HEK293 (cell line): Measurements from ENCODE around the gene GATA3.

ENCODE experiments used
- CTCF ChIA-PET: fragments of 350-600 bp; formaldehyde crosslinking; extraction: SDS; loops from one replicate; lab custom pipeline; 2021; ENCODE audit warnings: antibody characterized with exemption; lab: Yijun Ruan, JAX
- POLR2A ChIA-PET: fragments of 300-600 bp; formaldehyde crosslinking; extraction: SDS; loops from one replicate; lab custom pipeline; 2020; ENCODE audit warnings: antibody characterized with exemption, inconsistent platforms; lab: Yijun Ruan, JAX
- H3K27ac ChIP-seq: fragments of 200-500 bp; sonication (Bioruptor generic); 2 replicates; pipeline ENCODE4 v1.5.1; 2014; ENCODE audit warnings: low read depth, low read length, control low read depth, inconsistent platforms; ENCODE audit errors: extremely low read depth
- H3K36me3 ChIP-seq, 2 experiments: fragments of 200-500 bp in 1 of 2; sonication (Bioruptor generic) in 1 of 2; 1 replicate in 1 of 2; 2 replicates in 1 of 2; pipeline ENCODE4 v1.5.1; 2014 to 2017; ENCODE audit warnings: inconsistent platforms in 2 of 2, low read length in 2 of 2; ENCODE audit not compliant: control insufficient read depth in 2 of 2, insufficient read depth in 1 of 2
- H3K4me1 ChIP-seq: fragments of 200-500 bp; sonication (Bioruptor generic); 2 replicates; pipeline ENCODE4 v1.5.1; 2014; ENCODE audit warnings: mild to moderate bottlenecking, low read length, inconsistent platforms; ENCODE audit not compliant: control insufficient read depth, insufficient read depth
- H3K4me3 ChIP-seq: 2 replicates; pipeline ENCODE4 v1.5.1; 2011; ENCODE audit warnings: low read depth, mild to moderate bottlenecking, control low read depth, low read length, moderate library complexity
- H3K9me3 ChIP-seq: fragments of 200-500 bp; sonication (Bioruptor generic); 2 replicates; pipeline ENCODE4 v1.5.1; 2014; ENCODE audit warnings: low read depth, low read length, inconsistent platforms; ENCODE audit not compliant: control insufficient read depth, insufficient read depth
- BCL11B ChIP-seq: fragments of 450-650 bp; formaldehyde crosslinking; IDR thresholded peaks from 2 replicates; pipeline ENCODE4 v1.5.1; 2016; ENCODE audit warnings: low read depth, missing biosample characterization, missing genetic modification characterization
- GLI2 ChIP-seq: fragments of 450-650 bp; formaldehyde crosslinking; IDR thresholded peaks from 2 replicates; pipeline ENCODE4; 2017; ENCODE audit warnings: missing biosample characterization, missing genetic modification characterization, low read depth, borderline replicate concordance
- HOXC10 ChIP-seq: sonication (generic); formaldehyde crosslinking; IDR thresholded peaks from 2 replicates; pipeline ENCODE4 v1.8.1; 2023; ENCODE audit warnings: mild to moderate bottlenecking, missing genetic modification reagents
- HOXD13 ChIP-seq: sonication (generic); formaldehyde crosslinking; IDR thresholded peaks from 2 replicates; pipeline ENCODE4 v1.8.0; 2022; ENCODE audit warnings: missing genetic modification reagents, borderline replicate concordance
- PRDM1 ChIP-seq: fragments of 450-650 bp; formaldehyde crosslinking; IDR thresholded peaks from 2 replicates; pipeline ENCODE4; 2016; ENCODE audit warnings: missing biosample characterization, missing genetic modification characterization
- RBAK ChIP-seq: fragments of 450-650 bp; formaldehyde crosslinking; IDR thresholded peaks from 2 replicates; pipeline ENCODE4 v1.5.1; 2016; ENCODE audit warnings: missing biosample characterization, missing genetic modification characterization
- SCRT1 ChIP-seq: fragments of 450-650 bp; formaldehyde crosslinking; IDR thresholded peaks from 2 replicates; pipeline ENCODE4 v1.5.1; 2016; ENCODE audit warnings: missing biosample characterization, missing genetic modification characterization, borderline replicate concordance
- SCRT2 ChIP-seq: fragments of 450-650 bp; formaldehyde crosslinking; IDR thresholded peaks from 2 replicates; pipeline ENCODE4 v1.5.1; 2016; ENCODE audit warnings: missing biosample characterization, missing genetic modification characterization
- WT1 ChIP-seq: fragments of 450-650 bp; formaldehyde crosslinking; IDR thresholded peaks from 2 replicates; pipeline ENCODE4 v1.5.1; 2016; ENCODE audit warnings: missing biosample characterization, missing genetic modification characterization
- ZFHX2 ChIP-seq: fragments of 450-650 bp; formaldehyde crosslinking; conservative IDR thresholded peaks from 2 replicates; pipeline ENCODE4 v1.5.1; 2016; ENCODE audit warnings: missing biosample characterization, missing genetic modification characterization
- ZNF138 ChIP-seq: fragments of 450-650 bp; formaldehyde crosslinking; IDR thresholded peaks from 2 replicates; pipeline ENCODE4 v1.5.1; 2016; ENCODE audit warnings: missing biosample characterization, missing genetic modification characterization, borderline replicate concordance
- ZNF157 ChIP-seq: fragments of 450-650 bp; formaldehyde crosslinking; IDR thresholded peaks from 2 replicates; pipeline ENCODE4 v1.5.1; 2016; ENCODE audit warnings: missing biosample characterization, missing genetic modification characterization
- ZNF223 ChIP-seq: fragments of 450-650 bp; formaldehyde crosslinking; IDR thresholded peaks from 2 replicates; pipeline ENCODE4 v1.5.1; 2016; ENCODE audit warnings: missing biosample characterization, missing genetic modification characterization
- ZNF248 ChIP-seq: fragments of 450-650 bp; formaldehyde crosslinking; IDR thresholded peaks from 2 replicates; pipeline ENCODE4 v1.5.1; 2017; ENCODE audit warnings: missing biosample characterization, missing genetic modification characterization
- ZNF274 ChIP-seq, 2 experiments: fragments of 200-500 bp in 1 of 2; fragments of 450-650 bp in 1 of 2; sonication (Bioruptor generic) in 1 of 2; formaldehyde crosslinking in 1 of 2; IDR thresholded peaks; 2 replicates each; pipeline versions ENCODE4 v1.5.1 to v1.6.1; 2014 to 2016; ENCODE audit warnings: borderline replicate concordance in 1 of 2, inconsistent platforms in 1 of 2, low read length in 1 of 2, missing biosample characterization in 1 of 2, missing genetic modification characterization in 1 of 2
- ZNF366 ChIP-seq: fragments of 450-650 bp; formaldehyde crosslinking; conservative IDR thresholded peaks from 2 replicates; pipeline ENCODE4 v1.5.1; 2016; ENCODE audit warnings: missing biosample characterization, missing genetic modification characterization
- ZNF544 ChIP-seq: fragments of 450-650 bp; formaldehyde crosslinking; IDR thresholded peaks from 2 replicates; pipeline ENCODE4 v1.5.0; 2017; ENCODE audit warnings: missing biosample characterization, missing genetic modification characterization
- ZNF555 ChIP-seq: fragments of 450-650 bp; formaldehyde crosslinking; conservative IDR thresholded peaks from 2 replicates; pipeline ENCODE4 v1.5.1; 2017; ENCODE audit warnings: missing biosample characterization, mild to moderate bottlenecking, missing genetic modification characterization, inconsistent platforms
- ZNF561 ChIP-seq: fragments of 450-650 bp; IDR thresholded peaks from 2 replicates; pipeline ENCODE4 v1.5.1; 2018; ENCODE audit warnings: missing biosample characterization, missing genetic modification characterization, borderline replicate concordance
- ZNF610 ChIP-seq: fragments of 450-650 bp; formaldehyde crosslinking; IDR thresholded peaks from 2 replicates; pipeline ENCODE4 v1.5.1; 2016; ENCODE audit warnings: missing biosample characterization, missing genetic modification characterization, borderline replicate concordance
- ZNF629 ChIP-seq: fragments of 450-650 bp; formaldehyde crosslinking; IDR thresholded peaks from 2 replicates; pipeline ENCODE4 v1.5.1; 2017; ENCODE audit warnings: missing biosample characterization, missing genetic modification characterization
- ZNF654 ChIP-seq: fragments of 450-650 bp; formaldehyde crosslinking; IDR thresholded peaks from 2 replicates; pipeline ENCODE4 v1.5.1; 2016; ENCODE audit warnings: low read depth, missing biosample characterization, missing genetic modification characterization
- ZNF660 ChIP-seq: fragments of 450-650 bp; IDR thresholded peaks from 2 replicates; pipeline ENCODE4 v1.5.1; 2018; ENCODE audit warnings: missing biosample characterization, mild to moderate bottlenecking, missing genetic modification characterization
- ZNF76 ChIP-seq: fragments of 450-650 bp; formaldehyde crosslinking; IDR thresholded peaks from 2 replicates; pipeline ENCODE4; 2016; ENCODE audit warnings: low read depth, missing biosample characterization, missing genetic modification characterization, borderline replicate concordance
- ZNF791 ChIP-seq: fragments of 450-650 bp; formaldehyde crosslinking; IDR thresholded peaks from 2 replicates; pipeline ENCODE4 v1.5.1; 2016; ENCODE audit warnings: missing biosample characterization, missing genetic modification characterization
- ZNF792 ChIP-seq: fragments of 450-650 bp; formaldehyde crosslinking; IDR thresholded peaks from 2 replicates; pipeline ENCODE4 v1.5.1; 2016; ENCODE audit warnings: missing biosample characterization, missing genetic modification characterization
- TF ChIP-seq, protein P1 (sequence below): fragments of 450-650 bp; formaldehyde crosslinking; IDR thresholded peaks from 2 replicates; pipeline ENCODE4 v1.5.1; 2017; ENCODE audit warnings: missing biosample characterization, missing genetic modification characterization

The GATA3 gene

DNA sequence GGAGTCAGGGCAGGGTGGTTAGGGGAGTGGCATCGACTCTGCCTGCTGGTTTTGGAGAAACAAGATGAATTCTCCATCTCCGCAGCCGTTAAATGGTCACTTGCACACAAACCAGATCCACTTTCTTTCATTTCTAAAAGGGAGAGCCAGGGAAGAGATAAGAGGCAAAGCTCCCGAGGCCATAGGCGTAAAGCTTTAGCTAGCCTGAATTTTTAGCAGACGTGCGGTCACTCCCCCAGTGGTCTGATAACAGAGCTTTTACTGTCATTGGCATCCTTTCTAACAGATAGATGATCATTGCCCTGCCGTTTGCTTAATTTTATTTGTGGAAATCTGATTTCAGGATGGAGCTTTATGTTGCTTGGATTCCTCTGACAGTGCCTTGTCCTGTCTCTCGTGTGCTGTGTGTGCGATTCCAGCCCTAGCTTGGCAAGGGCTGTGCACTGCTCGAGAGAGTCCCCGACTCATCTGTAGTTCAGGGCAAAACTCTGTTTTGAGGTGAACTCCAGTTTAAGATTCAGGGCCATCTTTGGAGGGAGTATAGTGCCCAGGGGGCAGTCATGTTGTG lies 62.5 kb downstream of the GATA3 start:
- H3K27ac ChIP-seq = no peak overlapping the region
- TF ChIP-seq ZNF248 (tag by site-specific recombination) (no peak), ZNF629 (tag by site-specific recombination) (no peak), ZNF791 (no peak), PRDM1 (tag by site-specific recombination) (no peak), ZFHX2 (tag by site-specific recombination) (no peak), HOXC10 (CRISPR knock-in tag) (no peak), ZNF76 (tag by site-specific recombination) (no peak), ZNF544 (tag by site-specific recombination) (no peak), HOXD13 (CRISPR knock-in tag) (no peak), SCRT1 (tag by site-specific recombination) (no peak), WT1 (no peak), ZNF138 (tag by site-specific recombination) (no peak)
- ChIA-PET CTCF (interaction anchor here (0.5 to 0.6 kb wide), 3 partner anchors 63 to 611 kb away, joined by 3 to 4 read pairs (median 4); no protein-coding TSS in a partner anchor), POLR2A (no interaction called here)
- no peaks in the 10 kb centered on the region for H3K9me3 ChIP-seq
- H3K4me3 ChIP-seq = no peak overlapping the region
- no peaks in the 10 kb centered on the region for H3K4me1 ChIP-seq
- no peaks in the 10 kb centered on the region for H3K36me3 ChIP-seq

DNA sequence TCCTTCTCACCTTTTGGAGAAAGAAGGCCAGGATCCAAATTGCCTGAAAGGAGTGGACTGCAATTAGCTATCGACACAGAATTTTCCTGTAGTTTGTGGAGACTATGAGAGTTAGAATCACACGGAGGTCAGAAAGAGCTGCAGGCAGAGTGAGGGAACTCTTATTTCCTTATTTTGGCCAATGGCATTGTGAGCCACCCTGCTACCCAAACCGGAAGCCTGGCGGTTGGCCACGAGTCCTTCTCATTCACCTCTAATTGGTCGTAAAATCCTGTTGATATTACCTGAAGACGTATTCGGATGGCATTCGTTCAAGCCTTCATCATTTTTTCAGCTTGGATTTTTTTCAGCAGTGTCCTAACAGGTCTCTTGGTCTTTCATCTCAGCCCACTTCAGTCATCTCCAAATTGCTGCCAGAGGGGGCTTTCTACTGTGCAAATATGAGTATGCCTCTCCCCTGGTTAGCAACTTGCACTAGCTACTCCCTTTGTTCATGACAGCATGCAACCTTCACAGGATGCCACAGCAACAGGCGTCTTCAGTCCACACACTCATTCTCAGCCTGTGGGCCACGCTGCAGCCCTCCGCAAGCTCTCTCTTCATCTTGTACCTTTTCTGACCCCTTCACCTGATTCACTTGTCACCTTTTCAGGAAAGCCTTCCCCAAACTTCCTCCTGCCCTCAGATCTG lies 66.9 kb downstream of the GATA3 start:
- Histone ChIP-seq H3K27ac (no peak overlapping the region), H3K4me1 (no peaks in the 10 kb centered on the region), H3K9me3 (no peaks in the 10 kb centered on the region), H3K4me3 (no peak overlapping the region), H3K36me3 (no peaks in the 10 kb centered on the region)
- TF ChIP-seq SCRT2 (tag by site-specific recombination) (peak; percentile 60), GLI2 (tag by site-specific recombination) (no peak)
- CTCF ChIA-PET = interaction anchor here (0.6 kb wide), 1 partner anchor 640 kb away, joined by 3 read pairs; no protein-coding TSS in a partner anchor
- POLR2A ChIA-PET = no interaction called here

DNA sequence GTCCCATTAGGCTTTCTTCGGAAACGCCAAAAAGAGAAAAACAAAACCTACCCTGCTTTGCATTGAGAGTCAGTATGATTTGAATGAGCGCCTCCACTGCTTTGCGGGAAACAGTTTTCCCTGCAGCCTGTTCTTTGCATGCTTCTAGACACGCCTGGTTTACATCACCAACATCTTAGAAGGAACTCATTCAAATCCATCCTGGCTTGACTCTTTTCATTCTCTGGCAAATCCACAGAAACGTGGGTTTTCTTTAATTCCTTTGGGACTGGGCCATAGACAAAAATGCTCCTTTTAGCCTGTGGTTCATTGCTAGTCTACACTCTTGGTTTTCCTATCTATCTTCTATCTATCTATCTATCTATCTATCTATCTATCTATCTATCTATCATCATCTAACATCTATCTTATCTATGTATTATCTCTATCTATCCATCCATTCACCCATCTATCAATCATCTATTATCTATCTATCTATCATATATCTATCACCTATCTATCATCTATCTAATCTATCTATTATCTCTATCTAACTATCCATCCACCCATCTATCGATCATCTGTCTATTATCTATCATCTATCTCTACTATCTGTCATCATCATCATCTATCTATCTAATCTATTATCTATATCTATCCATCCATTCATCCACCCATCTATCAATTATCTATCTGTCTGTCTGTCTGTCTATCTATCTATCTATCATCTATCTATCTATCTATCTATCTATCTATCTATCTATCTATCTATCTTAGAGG lies 68.3 kb downstream of the GATA3 start:
- Histone ChIP-seq H3K4me3 (no peak overlapping the region), H3K36me3 (no peaks in the 10 kb centered on the region), H3K27ac (no peak overlapping the region), H3K9me3 (no peaks in the 10 kb centered on the region), H3K4me1 (no peaks in the 10 kb centered on the region)
- POLR2A ChIA-PET = no interaction called here
- CTCF ChIA-PET = no interaction called here
- TF ChIP-seq ZNF366 (tag by site-specific recombination) (peak; percentile 75), BCL11B (no peak)

DNA sequence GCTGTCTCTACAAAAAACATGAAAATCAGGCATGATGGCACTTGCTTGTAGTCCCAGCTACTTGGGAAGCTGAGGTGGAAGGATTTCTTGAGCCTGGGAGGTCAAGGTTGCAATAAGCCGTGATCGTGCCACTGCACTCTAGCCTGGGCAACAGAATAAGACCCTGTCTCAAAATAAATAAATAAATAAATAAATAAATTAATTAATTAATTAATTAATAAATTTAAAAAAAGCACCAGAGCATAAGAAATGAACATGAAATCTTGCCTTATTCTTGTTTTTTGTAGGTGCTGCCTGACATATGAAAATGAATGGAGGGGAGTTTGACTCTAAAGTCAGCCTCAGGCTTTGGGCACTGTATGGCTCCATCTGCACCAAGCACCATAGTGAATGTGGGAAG lies 69.9 kb downstream of the GATA3 start:
- Histone ChIP-seq H3K9me3 (no peaks in the 10 kb centered on the region), H3K4me1 (no peaks in the 10 kb centered on the region), H3K36me3 (no peaks in the 10 kb centered on the region), H3K27ac (no peak overlapping the region), H3K4me3 (no peak overlapping the region)
- POLR2A ChIA-PET = no interaction called here
- CTCF ChIA-PET = no interaction called here
- TF ChIP-seq ZNF223 (tag by site-specific recombination) (no peak), RBAK (no peak), ZNF561 (tag by site-specific recombination) (no peak), PRDM1 (tag by site-specific recombination) (no peak), ZNF792 (tag by site-specific recombination) (no peak), ZNF274 (IDR thresholded peaks at IDR 0.05; ENCODE audit: low read length) (no peak), ZNF274 (tag by site-specific recombination; IDR thresholded peaks at IDR 0.05; ENCODE audit: borderline replicate concordance) (no peak), ZNF157 (tag by site-specific recombination) (no peak), ZNF610 (tag by site-specific recombination) (no peak), ZNF555 (tag by site-specific recombination) (peak; percentile 38), ZNF660 (tag by site-specific recombination) (no peak), ZNF654 (0 out of 2 replicates have a peak, but pooled peaks have one; percentile 3)
- TF ChIP-seq, protein P1, sequence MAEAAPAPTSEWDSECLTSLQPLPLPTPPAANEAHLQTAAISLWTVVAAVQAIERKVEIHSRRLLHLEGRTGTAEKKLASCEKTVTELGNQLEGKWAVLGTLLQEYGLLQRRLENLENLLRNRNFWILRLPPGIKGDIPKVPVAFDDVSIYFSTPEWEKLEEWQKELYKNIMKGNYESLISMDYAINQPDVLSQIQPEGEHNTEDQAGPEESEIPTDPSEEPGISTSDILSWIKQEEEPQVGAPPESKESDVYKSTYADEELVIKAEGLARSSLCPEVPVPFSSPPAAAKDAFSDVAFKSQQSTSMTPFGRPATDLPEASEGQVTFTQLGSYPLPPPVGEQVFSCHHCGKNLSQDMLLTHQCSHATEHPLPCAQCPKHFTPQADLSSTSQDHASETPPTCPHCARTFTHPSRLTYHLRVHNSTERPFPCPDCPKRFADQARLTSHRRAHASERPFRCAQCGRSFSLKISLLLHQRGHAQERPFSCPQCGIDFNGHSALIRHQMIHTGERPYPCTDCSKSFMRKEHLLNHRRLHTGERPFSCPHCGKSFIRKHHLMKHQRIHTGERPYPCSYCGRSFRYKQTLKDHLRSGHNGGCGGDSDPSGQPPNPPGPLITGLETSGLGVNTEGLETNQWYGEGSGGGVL (tag by site-specific recombination) = no peak
